ENCODE measurements around the gene IGLL1.
A peak's percentile ranks its signal among the peaks of the same experiment; 100 is the strongest.
"Not testable (repeated sequence)": the region's sequence is repeated elsewhere in the genome, so short reads cannot be mapped to it uniquely, and the experiment has no call there.

IGLL1 gene

GRCh38 chr22:23591201-23591791 lies 11.2 kb upstream of the IGLL1 start:
- DNase-seq, result peak; percentile 12

GRCh38 chr22:23583836-23584235 lies 3.7 kb upstream of the IGLL1 start:
- DNase-seq, result no peak

- DNase-seq, result no peak
Measured at GRCh38 chr22:23583153-23583552, 3.1 kb upstream of the IGLL1 start.

- DNase-seq, result no peak
Measured at GRCh38 chr22:23581260-23581650, 1.2 kb upstream of the IGLL1 start.

- DNase-seq, result no peak
Measured at GRCh38 chr22:23580576-23581259, 628 bp upstream of the IGLL1 start.

- DNase-seq, result no peak
Measured at GRCh38 chr22:23579280-23579679, 810 bp downstream of the IGLL1 start.

GRCh38 chr22:23578306-23578705 lies 1.8 kb downstream of the IGLL1 start:
- DNase-seq, result no peak

GRCh38 chr22:23576681-23577080 lies 3.4 kb downstream of the IGLL1 start:
- no peak for DNase-seq

- no peak for DNase-seq
Measured at GRCh38 chr22:23575601-23576000, 4.5 kb downstream of the IGLL1 start.

GRCh38 chr22:23574877-23575276 lies 5.2 kb downstream of the IGLL1 start:
- DNase-seq, result no peak

- DNase-seq, result no peak
Measured at GRCh38 chr22:23574371-23574811, 5.7 kb downstream of the IGLL1 start.

- not testable (repeated sequence) for DNase-seq
Measured at GRCh38 chr22:23573701-23574235, 6.3 kb downstream of the IGLL1 start.

GRCh38 chr22:23573106-23573505 lies 7.0 kb downstream of the IGLL1 start:
- DNase-seq, result not testable (repeated sequence)

- DNase-seq, result no peak
Measured at GRCh38 chr22:23571486-23571885, 8.6 kb downstream of the IGLL1 start.

GRCh38 chr22:23570681-23571080 lies 9.4 kb downstream of the IGLL1 start:
- DNase-seq, result no peak

- DNase-seq, result no peak
Measured at GRCh38 chr22:23569716-23570115, 10.4 kb downstream of the IGLL1 start.

- no peak for DNase-seq
Measured at GRCh38 chr22:23569291-23569690, 10.8 kb downstream of the IGLL1 start.

- no peak for DNase-seq
Measured at GRCh38 chr22:23566705-23567475, 13.2 kb downstream of the IGLL1 start.

GRCh38 chr22:23565915-23566704 lies 14.0 kb downstream of the IGLL1 start:
- peak; percentile 21 for DNase-seq

GRCh38 chr22:23565305-23565914 lies 14.7 kb downstream of the IGLL1 start:
- DNase-seq, result peak; percentile 42

GRCh38 chr22:23564276-23564675 lies 15.8 kb downstream of the IGLL1 start:
- DNase-seq, result no peak

GRCh38 chr22:23563111-23563510 lies 17.0 kb downstream of the IGLL1 start:
- DNase-seq, result no peak

All from NCI-H1105 treated with DMSO at 0.1 percent for 48 hours (cell line).